Activated CD4-positive, alpha-beta T cell treated with anti-CD3 and anti-CD28 coated beads for 1 hour (primary cell): ENCODE measurements around the gene NME8.
"Not testable (repeated sequence)": the region's sequence is repeated elsewhere in the genome, so short reads cannot be mapped to it uniquely, and the experiment has no call there.

Source experiments
- DNase-seq: peaks from one replicate; pipeline ENCODE4 v3.0.0-alpha.2; 2020

Gene NME8

GRCh38 chr7:37848297-37848696 is at the start of gene NME8:
Gene NME8 (plus strand): TSS chr7:37848597. CDS start chr7:37850267, 1,670 bp downstream.
- DNase-seq = no peak

- DNase-seq = no peak
These were observed 42.2 kb upstream of the NME8 start for GRCh38 chr7:37806152-37806551.

DNA sequence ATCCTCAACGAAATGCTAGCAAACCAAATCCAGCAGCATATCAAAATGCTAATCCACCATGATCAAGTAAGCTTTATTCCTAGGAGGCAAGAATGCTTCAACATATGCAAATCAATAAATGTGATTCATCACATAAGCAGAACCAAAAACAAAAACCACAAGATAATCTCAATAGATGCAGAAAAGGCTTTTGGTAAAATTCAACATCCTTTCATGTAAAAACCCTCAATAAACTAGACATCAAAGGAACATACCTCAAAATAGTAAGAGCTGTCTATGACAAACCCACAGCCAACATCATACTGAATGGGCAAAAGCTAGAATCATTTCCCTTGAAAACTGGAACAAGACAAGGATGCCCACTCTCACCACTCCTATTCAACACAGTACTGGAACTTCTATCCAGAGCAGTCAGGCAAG is 36.2 kb upstream of the NME8 start:
- not testable (repeated sequence) for DNase-seq

DNA sequence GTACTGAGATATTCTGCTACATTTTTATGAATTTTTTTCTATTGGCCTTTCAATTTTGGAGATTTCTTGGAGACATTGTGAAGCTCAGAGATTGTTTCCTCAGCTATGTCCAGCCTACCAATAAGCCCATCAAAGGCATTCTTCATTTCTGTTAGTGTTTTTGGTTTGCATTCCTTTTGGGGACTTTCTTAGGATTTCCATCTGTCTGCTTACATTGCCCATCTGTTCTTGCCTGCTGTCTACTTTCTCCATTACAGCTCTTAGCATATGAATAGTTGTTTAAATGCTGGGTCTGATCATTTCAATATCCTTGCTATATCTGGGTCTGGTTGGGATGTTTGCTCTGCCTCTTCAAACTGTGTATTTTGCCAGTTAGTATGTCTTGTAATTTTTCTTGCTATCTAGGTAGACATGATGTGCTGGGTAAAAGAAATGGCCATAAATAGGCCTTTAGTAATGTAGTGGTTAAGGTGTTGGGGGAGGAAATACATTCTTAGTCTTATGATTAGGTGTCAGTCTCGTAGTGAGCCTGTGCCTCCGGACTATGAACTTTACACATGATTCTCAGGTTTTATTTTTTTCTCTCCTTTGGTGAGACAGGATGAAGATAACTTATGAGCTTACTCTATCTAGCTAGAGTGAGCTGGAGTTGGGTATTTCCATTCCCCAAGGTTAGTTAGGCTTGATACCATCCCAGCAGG is 32.6 kb upstream of the NME8 start:
- no peak for DNase-seq

- no peak for DNase-seq
These were observed 31.3 kb upstream of the NME8 start for GRCh38 chr7:37816922-37817590.

DNA sequence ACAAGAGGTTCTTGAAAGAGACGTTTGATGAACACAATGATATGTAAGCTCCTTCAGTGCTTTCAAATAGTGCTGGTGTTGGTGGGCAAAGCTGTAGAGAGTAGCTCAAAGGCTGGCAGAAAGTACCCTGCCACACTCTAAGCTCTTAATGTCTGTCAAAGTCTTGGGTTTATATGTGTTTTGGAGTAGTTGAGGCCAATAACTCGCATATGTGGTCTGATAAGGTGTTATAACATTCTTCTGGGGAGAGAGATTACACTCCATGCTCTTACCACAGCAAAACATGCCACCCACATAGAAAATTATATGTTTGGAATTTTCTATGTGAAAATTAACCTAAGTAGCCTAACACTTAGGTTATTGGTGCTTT is 30.8 kb upstream of the NME8 start:
- no peak for DNase-seq

- no peak for DNase-seq
These were observed 30.2 kb upstream of the NME8 start for GRCh38 chr7:37817996-37818720.

DNA sequence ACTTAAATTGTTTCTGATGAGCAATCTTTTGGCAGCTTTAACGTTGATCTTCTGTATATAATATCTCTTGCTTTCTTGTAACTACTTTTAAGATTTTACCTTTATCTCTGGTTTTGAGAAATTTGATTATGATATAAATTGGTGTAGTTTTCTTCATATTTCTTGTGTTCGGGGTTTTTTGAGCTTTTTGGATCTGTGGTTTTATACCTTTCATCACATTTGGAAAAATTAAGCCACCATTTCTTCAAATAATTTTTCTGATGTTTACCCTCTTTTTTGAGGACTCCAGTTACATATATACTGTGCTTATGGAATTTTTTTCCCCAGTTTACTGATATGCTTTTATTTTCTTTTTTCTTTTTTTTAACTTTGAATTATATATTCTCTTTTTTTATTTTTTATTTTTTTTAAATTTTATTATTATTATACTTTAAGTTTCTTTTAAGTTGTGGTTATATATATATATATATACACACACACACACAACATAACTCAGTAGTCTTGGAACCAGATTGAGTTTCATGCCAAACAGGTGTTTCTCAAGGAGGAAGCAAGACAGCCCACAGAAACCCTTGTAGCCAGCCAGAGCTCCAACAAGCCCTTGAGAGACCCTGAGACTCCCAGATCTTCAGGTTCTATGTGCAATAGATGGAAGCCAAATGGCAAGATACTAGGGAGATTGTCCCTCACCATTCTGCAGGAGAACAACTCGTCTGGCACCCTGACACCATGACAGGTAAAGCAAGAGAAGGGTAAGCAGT is 27.5 kb upstream of the NME8 start:
- DNase-seq = no peak

DNA sequence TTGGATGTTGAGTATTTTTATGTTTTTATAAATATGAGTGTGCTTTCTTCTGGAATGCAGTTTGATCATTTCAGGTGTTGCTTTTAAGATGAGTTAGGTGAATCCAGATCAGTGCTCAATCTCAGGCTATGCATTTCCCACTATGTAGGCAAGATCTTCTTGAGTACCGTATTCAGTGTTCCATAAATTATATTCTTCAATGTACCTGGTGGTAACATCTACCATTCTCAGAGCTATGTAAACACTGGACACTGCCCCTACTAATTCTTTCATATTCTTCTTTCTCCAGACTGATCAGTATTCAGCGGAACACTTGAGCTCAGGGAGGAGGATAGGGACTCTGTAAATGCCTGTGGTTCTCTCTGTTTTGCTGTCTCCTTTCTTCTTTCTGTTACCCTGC is 25.5 kb upstream of the NME8 start:
- DNase-seq = no peak

- no peak for DNase-seq
These were observed 24.8 kb upstream of the NME8 start for GRCh38 chr7:37823557-37823956.

- DNase-seq = no peak
These were observed 23.4 kb upstream of the NME8 start for GRCh38 chr7:37825038-37825437.

DNA sequence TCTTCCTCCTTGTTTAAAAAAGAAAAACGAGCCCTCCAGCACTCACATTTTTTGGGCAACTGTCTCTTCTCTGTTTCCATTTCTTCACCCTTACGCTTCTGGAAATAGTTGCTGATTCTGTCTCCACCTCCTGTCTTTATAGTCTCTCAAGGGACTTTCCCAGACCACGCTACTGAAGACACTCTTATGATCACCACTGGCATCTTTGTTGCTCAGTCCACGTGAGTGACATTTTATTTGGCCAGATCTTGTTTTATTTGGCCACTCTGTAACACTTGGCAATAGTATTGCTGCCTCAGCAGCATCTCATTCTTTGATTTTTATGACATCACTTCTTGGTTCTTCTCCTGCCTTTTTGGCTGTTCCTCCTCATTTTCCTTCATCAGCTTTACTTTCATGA is 21.6 kb upstream of the NME8 start:
- no peak for DNase-seq

DNA sequence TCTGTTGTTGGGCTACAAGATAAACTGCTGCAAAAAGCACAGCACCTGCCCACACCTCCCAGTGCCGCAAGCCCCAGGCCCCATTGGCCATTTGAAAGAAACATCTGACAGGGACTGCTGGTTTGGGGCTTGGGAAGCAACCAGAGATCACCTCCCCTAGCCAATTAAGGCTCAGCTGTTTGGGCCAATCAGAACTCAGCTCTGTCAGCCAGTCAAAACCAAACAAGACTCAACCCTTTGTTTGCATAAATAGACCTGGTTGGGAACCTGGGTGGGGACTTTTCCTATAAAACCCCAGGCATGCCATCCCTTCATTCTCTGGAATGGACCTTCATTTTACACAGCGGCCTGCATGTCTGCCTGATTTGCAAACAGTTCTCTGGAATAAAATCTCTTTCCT is 17.2 kb upstream of the NME8 start:
- DNase-seq = no peak

GRCh38 chr7:37832194-37832593 is 16.2 kb upstream of the NME8 start:
- DNase-seq = no peak

- no peak for DNase-seq
These were observed 15.1 kb upstream of the NME8 start for GRCh38 chr7:37833107-37833817.

GRCh38 chr7:37833818-37834146 is 14.6 kb upstream of the NME8 start:
- DNase-seq = no peak

- DNase-seq = no peak
These were observed 5.1 kb downstream of the NME8 start for GRCh38 chr7:37853468-37853867.

- no peak for DNase-seq
These were observed 33.7 kb downstream of the NME8 start for GRCh38 chr7:37882086-37882485.

DNA sequence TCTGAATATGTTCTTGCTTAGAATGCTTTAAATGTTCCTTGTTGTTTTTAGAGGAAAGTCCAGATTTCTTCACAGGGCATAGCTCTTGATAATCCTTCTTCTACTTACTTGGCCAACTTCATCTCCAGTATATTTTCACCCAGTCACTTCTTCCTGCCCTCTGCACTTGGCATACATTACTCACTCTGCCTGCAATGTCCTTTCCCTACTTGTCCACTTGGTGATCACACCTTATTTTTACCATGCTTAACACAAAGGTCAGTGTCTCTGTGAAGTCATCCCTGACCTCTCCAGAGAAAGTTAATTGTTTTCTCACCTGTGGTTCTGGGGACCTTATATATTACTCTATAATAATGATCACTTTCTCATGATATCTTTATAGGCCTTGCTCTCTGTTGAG is 45.0 kb downstream of the NME8 start:
- DNase-seq = no peak

DNA sequence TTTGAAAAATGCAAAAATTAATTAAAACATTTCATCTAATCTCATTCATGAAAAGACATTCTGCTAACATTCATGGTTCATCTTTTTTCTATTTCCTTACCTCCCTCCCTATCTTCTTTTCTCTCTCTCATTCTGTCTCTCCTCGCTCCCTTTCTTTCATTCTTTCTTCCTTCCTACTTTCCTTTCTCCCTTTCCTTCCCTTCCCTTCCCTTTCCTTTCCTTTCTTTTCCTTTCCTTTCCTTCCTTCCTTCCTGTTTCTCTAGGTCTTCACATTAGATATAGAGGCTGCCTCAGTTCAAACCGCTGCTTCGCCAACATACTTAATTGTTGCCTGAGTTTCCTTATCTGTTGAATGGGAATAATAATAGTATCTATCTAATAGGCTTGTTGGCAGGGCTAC is 46.3 kb downstream of the NME8 start:
- no peak for DNase-seq

DNA sequence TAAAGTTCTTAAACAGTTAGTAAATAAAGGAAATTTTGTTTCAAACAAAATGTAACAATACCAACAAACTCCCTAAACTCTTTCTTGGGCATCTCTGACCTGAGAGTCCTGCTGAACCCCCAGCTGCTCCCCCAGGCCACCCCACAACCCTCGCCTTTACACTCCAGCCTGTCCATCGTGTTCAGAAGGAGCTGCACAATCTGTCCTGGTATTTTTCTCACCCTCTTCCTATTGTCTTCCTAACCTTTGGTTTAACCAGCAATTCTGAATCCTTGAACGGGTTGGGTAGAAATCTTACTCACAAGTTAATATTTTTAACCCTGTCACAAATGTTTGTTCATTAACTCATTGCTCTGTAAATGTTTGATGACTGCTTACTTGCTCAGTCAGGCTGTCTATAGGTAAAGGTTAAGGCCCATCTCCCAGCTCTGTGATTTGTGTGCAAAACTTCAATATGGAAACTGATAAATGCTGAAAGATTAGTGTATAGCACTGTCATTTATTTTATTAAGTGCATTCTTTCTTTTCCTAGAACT is 51.4 kb downstream of the NME8 start:
- no peak for DNase-seq

- DNase-seq = no peak
These were observed 52.9 kb downstream of the NME8 start for GRCh38 chr7:37901236-37901827.
